Caco-2 (cell line): ENCODE results near the gene DCAF4. TPM values are rescaled to one million over a fixed set of nuclear protein-coding genes. Genes with fewer than 3 reads are reported as not detected.

Experiments used
- Bru-seq: library from RNA; stranded (reverse); fragments of 400-500 nt; gene quantifications from one replicate; lab custom pipeline; 2021; lab: Mats Ljungman, UMichigan
- BruChase-seq, 2 experiments: library from RNA; stranded (reverse); fragments of 400-500 nt; gene quantifications; one replicate each; lab custom pipeline; 2021; lab: Mats Ljungman, UMichigan
- BruUV-seq: library from RNA; stranded (reverse); fragments of 400-500 nt; replicated peaks from 2 replicates; lab custom pipeline; 2021; lab: Mats Ljungman, UMichigan
- CTCF ChIA-PET: fragments of 300-600 bp; sonication (Branson Sonifier 250); formaldehyde crosslinking; loops from one replicate; lab custom pipeline; 2022; ENCODE audit warnings: antibody characterized with exemption; lab: Charles Lee
- POLR2A ChIA-PET: fragments of 300-600 bp; sonication (Branson Sonifier 250); formaldehyde crosslinking; loops from one replicate; lab custom pipeline; 2022; ENCODE audit warnings: antibody characterized with exemption; lab: Charles Lee
- DNase-seq, 2 experiments: peaks; one replicate each; pipeline versions ENCODE4 v3.0.0 to v3.0.0-alpha.2; 2020 to 2022
- H3K27me3 ChIP-seq: replicated peaks from 2 replicates; pipeline ENCODE4 v1.6.0; 2011; ENCODE audit warnings: low read length; ENCODE audit not compliant: control insufficient read depth, insufficient read depth
- H3K36me3 ChIP-seq: 2 replicates; pipeline ENCODE4 v1.5.1; 2011; ENCODE audit warnings: low read length; ENCODE audit not compliant: control insufficient read depth, insufficient read depth
- H3K4me1 ChIP-seq: fragments of 250-450 bp; sonication (Bioruptor Pico); 2 replicates; pipeline ENCODE4 v1.5.1; 2020; ENCODE audit warnings: mild to moderate bottlenecking
- H3K4me3 ChIP-seq: 2 replicates; pipeline ENCODE4 v1.5.1; 2011; ENCODE audit warnings: low read depth, mild to moderate bottlenecking, control low read depth, low read length
- H3K9me3 ChIP-seq: fragments of 250-450 bp; sonication (Bioruptor Pico); 2 replicates; pipeline ENCODE4 v1.5.1; 2020; ENCODE audit warnings: mild to moderate bottlenecking, moderate library complexity
- H3K27ac Mint-ChIP-seq: one replicate; pipeline ENCODE4 v1.8.0; 2022; ENCODE audit warnings: mixed read lengths; ENCODE audit not compliant: unreplicated experiment
- H3K27me3 Mint-ChIP-seq: one replicate; pipeline ENCODE4 v1.8.0; 2022; ENCODE audit warnings: mixed read lengths; ENCODE audit not compliant: insufficient read depth, unreplicated experiment
- H3K36me3 Mint-ChIP-seq: one replicate; pipeline ENCODE4 v1.8.0; 2022; ENCODE audit warnings: mild to moderate bottlenecking, mixed read lengths; ENCODE audit not compliant: insufficient read depth, unreplicated experiment
- H3K4me1 Mint-ChIP-seq: one replicate; pipeline ENCODE4 v1.8.0; 2022; ENCODE audit warnings: low read depth, mixed read lengths; ENCODE audit not compliant: unreplicated experiment
- H3K4me3 Mint-ChIP-seq: one replicate; pipeline ENCODE4 v1.8.0; 2022; ENCODE audit warnings: mild to moderate bottlenecking, moderate library complexity, mixed read lengths; ENCODE audit not compliant: unreplicated experiment
- H3K9me3 Mint-ChIP-seq: one replicate; pipeline ENCODE4 v1.8.0; 2022; ENCODE audit warnings: mixed read lengths; ENCODE audit not compliant: unreplicated experiment
- intact Hi-C: fragments of 100-400 bp; cut with micrococcal nuclease; formaldehyde crosslinking; loops from one replicate; pipeline ENCODE4 v1.10.0; 2022; ENCODE audit not compliant: unreplicated experiment
- long read RNA-seq: library from polyadenylated mRNA; stranded (forward); transcript quantifications from one replicate; pipeline ENCODE4 v2.0.0, GENCODE V29; 2022
- total RNA-seq: library from RNA; stranded (reverse); gene quantifications from 2 replicates; pipeline ENCODE4 v1.2.3, GENCODE V29; 2022
- TF ChIP-seq, protein P1 (sequence below), 2 experiments: fragments of 200-600 bp in 1 of 2; IDR thresholded peaks; 1 replicate in 1 of 2; 2 replicates in 1 of 2; pipeline versions ENCODE4 v1.5.1 to v1.8.0; 2011 to 2022; ENCODE audit warnings: antibody characterized with exemption in 1 of 2, control low read depth in 1 of 2, inconsistent platforms in 1 of 2, low read depth in 1 of 2, low read length in 1 of 2, mild to moderate bottlenecking in 1 of 2, moderate library complexity in 1 of 2; ENCODE audit not compliant: insufficient read depth in 1 of 2, severe bottlenecking in 1 of 2, unreplicated experiment in 1 of 2

The DCAF4 gene, protein sequence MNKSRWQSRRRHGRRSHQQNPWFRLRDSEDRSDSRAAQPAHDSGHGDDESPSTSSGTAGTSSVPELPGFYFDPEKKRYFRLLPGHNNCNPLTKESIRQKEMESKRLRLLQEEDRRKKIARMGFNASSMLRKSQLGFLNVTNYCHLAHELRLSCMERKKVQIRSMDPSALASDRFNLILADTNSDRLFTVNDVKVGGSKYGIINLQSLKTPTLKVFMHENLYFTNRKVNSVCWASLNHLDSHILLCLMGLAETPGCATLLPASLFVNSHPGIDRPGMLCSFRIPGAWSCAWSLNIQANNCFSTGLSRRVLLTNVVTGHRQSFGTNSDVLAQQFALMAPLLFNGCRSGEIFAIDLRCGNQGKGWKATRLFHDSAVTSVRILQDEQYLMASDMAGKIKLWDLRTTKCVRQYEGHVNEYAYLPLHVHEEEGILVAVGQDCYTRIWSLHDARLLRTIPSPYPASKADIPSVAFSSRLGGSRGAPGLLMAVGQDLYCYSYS
- 20.1 and 21.1 TPM in 2 replicates for total RNA-seq
- percentile 59 among the genes with signal in this experiment for Bru-seq, nascent RNA
- percentile 60 among the genes with signal in this experiment for BruChase-seq, experiment 1, labeled RNA remaining after a 2-hour chase
- BruChase-seq, experiment 2, labeled RNA remaining after a 6-hour chase, result percentile 60 among the genes with signal in this experiment
- long read RNA-seq, partial matches to known transcripts, result 2 of 22 reads
- long read RNA-seq, other reads (novel, unspliced or antisense), result 17 of 22 reads

DNA sequence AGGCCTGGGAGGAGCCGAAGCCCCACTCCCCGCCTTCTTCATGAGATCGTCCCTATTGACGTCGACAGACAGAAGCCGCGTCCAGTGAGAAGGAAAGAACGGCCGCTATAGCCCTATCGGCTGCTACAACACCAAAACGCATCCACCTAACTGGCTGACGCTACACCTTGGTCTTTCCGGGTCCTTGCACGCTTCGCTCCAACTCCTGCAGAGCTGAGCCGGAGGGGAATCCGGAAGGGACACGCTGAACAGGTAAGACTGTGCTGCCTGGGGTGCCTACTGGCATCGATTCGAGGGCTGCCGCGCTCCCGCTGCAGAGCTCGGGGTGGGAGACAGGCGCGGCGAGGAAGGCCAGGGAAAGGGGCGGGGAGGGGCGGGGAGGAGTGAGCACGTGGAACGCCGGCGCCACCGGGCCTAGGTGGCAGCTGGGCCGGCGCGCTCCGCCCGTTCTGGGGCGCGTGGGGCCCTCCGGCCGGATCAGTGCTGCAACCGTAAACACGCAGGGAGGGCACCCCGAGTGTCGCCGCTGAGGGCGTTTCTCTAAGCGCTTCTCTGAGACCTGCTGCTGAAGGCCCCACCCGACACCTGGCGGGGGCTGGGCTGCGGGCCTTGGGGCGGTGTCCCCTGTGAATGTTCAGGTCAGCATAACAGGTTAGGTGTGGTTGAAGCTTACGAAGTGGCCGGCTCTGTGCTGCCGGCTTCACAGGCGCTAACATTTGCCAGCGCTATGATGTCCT lies at the start of gene DCAF4:
Gene DCAF4, plus strand, starts transcription at position 173 of the 737 bp plus-strand sequence. CDS start 11,515 bp downstream, outside the sequence.
- ChIA-PET CTCF (interaction anchor here (0.8 kb wide), 1 partner anchor 412 kb away, joined by 3 read pairs; no protein-coding TSS in a partner anchor), POLR2A (interaction anchor here (0.6 kb wide), 2 partner anchors 341 to 1738 kb away, joined by 3 read pairs; no protein-coding TSS in a partner anchor)
- Histone ChIP-seq H3K9me3 (no peaks in the 10 kb centered on the region), H3K27me3 (no peaks in the 10 kb centered on the region), H3K36me3 (no peaks in the 10 kb centered on the region), H3K4me3 (peak within 1 kb of the TSS; percentile 78), H3K4me1 (no peaks in the 10 kb centered on the region)
- DNase-seq, result peak; percentile 97 to 99
- Mint-ChIP-seq H3K36me3 (no peaks in the 10 kb centered on the region), H3K27me3 (peaks cover 6% of the 10 kb centered on the region), H3K27ac (peak within 1 kb of the TSS; percentile 67), H3K9me3 (no peaks in the 10 kb centered on the region), H3K4me1 (no peaks in the 10 kb centered on the region), H3K4me3 (peak within 1 kb of the TSS; percentile 87)
- no TSS peak for BruUV-seq
- TF ChIP-seq, protein P1, sequence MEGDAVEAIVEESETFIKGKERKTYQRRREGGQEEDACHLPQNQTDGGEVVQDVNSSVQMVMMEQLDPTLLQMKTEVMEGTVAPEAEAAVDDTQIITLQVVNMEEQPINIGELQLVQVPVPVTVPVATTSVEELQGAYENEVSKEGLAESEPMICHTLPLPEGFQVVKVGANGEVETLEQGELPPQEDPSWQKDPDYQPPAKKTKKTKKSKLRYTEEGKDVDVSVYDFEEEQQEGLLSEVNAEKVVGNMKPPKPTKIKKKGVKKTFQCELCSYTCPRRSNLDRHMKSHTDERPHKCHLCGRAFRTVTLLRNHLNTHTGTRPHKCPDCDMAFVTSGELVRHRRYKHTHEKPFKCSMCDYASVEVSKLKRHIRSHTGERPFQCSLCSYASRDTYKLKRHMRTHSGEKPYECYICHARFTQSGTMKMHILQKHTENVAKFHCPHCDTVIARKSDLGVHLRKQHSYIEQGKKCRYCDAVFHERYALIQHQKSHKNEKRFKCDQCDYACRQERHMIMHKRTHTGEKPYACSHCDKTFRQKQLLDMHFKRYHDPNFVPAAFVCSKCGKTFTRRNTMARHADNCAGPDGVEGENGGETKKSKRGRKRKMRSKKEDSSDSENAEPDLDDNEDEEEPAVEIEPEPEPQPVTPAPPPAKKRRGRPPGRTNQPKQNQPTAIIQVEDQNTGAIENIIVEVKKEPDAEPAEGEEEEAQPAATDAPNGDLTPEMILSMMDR (IDR thresholded peaks at IDR 0.05; ENCODE audit: insufficient read depth in 1 of 2, low read depth in 1 of 2, low read length in 1 of 2, severe bottlenecking in 1 of 2, unreplicated experiment in 1 of 2), result no peak
- intact Hi-C loops, result loop anchor here (1.0 kb wide), 2 partner anchors 32 to 101 kb away; partner anchors contain the start of genes DPF3 and ZFYVE1

DNA sequence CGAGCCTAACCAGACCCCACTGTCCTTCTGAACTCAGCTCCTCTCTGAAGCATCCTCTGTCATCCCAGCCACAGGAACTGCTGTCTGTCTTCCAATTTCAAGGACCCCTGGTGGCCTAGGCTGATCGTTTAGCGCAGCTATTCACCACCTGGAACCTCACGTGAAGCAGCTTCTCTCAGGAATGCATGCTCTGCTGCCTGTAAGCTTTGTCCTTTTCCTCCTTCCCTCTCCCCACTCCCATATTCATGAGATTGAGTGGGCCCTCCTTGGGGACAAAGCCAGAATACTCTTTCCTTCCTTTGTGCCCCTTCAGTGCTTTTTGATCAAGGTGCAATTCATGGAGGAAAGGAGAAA lies 49.6 kb upstream of the DCAF4 start:
- no TSS peak for BruUV-seq
- ChIA-PET CTCF (no interaction called here), POLR2A (no interaction called here)

More for the DNA sequence above, 49.6 kb upstream of the DCAF4 start:
- intact Hi-C loops, result no loop called here
- Mint-ChIP-seq H3K27me3 (peaks cover 21% of the 10 kb centered on the region), H3K27ac (no peak overlapping the region), H3K36me3 (no peaks in the 10 kb centered on the region), H3K9me3 (no peaks in the 10 kb centered on the region), H3K4me3 (no peak overlapping the region), H3K4me1 (no peaks in the 10 kb centered on the region)
- Histone ChIP-seq H3K27me3 (peaks cover 3% of the 10 kb centered on the region; the same call in 1 of the 2 replicates), H3K36me3 (no peaks in the 10 kb centered on the region), H3K4me3 (no peak overlapping the region), H3K9me3 (no peaks in the 10 kb centered on the region; the same call in 1 of the 2 replicates), H3K4me1 (no peaks in the 10 kb centered on the region)
- peak in 1 of 2 experiments; percentile 8 for DNase-seq
- TF ChIP-seq, protein P1 (IDR thresholded peaks at IDR 0.05; ENCODE audit: insufficient read depth in 1 of 2, low read depth in 1 of 2, low read length in 1 of 2, severe bottlenecking in 1 of 2, unreplicated experiment in 1 of 2), result no peak
